Fibroblast of the aortic adventitia (primary cell): ENCODE results near the gene MMP24OS. TPM values are rescaled to one million over a fixed set of nuclear protein-coding genes. Genes with fewer than 3 reads are reported as not detected.

Experiments used
- DNase-seq: peaks from one replicate; pipeline ENCODE4 v3.0.0-alpha.2; 2010; ENCODE audit warnings: low read depth
- H3K4me3 ChIP-seq: 2 replicates; pipeline ENCODE4 v1.5.1; 2011; ENCODE audit warnings: low read depth, mild to moderate bottlenecking, control low read depth, low read length, moderate library complexity
- total RNA-seq: library from RNA; depleted of rRNA; stranded (reverse); fragments of >200 nt; gene quantifications from 2 replicates; pipeline ENCODE4 v1.2.3, GENCODE V29; 2012; ENCODE audit warnings: low replicate concordance
- TF ChIP-seq, protein P1 (sequence below): IDR thresholded peaks from 2 replicates; pipeline ENCODE4 v1.5.1; 2011; ENCODE audit warnings: mild to moderate bottlenecking, low read length, control low read depth, inconsistent platforms; ENCODE audit not compliant: insufficient read depth

MMP24OS gene
- total RNA-seq, 1 donor: 28.7 TPM

DNA sequence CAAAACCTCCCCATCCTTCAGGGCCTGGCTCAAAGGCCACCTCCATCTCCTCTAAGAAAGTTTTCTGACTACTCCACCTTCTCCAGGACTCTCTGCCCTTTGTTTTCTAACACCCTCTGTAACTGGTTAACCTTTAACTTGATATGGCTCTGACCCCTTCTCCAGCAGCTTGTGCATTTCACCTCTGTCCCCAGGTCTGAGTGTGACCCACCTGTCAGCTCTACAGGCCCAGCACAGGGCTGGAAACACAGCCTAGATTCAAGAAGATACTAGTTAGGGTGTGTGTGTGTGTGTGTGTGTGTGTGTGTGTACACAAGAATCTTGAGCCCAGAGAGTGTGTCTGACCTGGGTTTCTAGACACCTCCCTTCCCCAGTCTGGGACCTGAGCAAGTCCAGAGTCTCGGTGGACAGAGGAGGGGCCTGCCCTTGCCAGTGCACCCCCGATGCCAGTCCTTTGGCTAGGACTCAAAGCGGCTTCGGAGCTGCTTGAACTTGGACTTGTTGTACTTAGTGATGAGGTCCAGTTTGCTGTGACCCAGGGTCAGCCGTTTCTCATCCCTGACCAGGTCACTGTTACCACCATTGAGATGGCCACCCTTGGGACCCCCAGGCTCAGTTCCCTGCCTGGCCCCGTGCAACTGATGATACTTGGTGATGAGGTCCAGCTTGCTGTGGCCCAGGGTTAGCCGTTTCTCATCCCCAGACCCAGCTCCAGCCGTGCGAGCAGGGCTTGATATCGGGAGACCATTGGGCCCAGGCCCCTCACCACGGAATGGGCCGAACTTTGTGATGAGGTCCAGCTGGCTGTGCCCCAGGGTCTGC is 8.4 kb upstream of the MMP24OS start:
- DNase-seq: no peak
- no peak overlapping the region for H3K4me3 ChIP-seq

DNA sequence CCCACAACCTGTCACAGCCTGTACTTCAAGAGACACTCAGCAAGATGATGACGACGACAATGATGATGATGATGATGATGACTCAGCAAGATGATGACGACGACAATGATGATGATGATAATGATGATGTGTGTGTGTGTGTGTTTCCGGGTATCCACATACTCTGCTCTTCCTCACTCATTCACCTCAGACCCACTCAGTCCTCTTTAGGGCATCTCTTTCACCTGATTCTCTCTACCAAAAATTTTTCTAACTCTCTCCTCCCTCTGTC is 7.8 kb upstream of the MMP24OS start:
- TF ChIP-seq, protein P1, sequence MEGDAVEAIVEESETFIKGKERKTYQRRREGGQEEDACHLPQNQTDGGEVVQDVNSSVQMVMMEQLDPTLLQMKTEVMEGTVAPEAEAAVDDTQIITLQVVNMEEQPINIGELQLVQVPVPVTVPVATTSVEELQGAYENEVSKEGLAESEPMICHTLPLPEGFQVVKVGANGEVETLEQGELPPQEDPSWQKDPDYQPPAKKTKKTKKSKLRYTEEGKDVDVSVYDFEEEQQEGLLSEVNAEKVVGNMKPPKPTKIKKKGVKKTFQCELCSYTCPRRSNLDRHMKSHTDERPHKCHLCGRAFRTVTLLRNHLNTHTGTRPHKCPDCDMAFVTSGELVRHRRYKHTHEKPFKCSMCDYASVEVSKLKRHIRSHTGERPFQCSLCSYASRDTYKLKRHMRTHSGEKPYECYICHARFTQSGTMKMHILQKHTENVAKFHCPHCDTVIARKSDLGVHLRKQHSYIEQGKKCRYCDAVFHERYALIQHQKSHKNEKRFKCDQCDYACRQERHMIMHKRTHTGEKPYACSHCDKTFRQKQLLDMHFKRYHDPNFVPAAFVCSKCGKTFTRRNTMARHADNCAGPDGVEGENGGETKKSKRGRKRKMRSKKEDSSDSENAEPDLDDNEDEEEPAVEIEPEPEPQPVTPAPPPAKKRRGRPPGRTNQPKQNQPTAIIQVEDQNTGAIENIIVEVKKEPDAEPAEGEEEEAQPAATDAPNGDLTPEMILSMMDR: no peak
- H3K4me3 ChIP-seq: no peak overlapping the region
- no peak for DNase-seq

More for the DNA sequence above, 8.4 kb upstream of the MMP24OS start:
- TF ChIP-seq, protein P1: no peak

DNA sequence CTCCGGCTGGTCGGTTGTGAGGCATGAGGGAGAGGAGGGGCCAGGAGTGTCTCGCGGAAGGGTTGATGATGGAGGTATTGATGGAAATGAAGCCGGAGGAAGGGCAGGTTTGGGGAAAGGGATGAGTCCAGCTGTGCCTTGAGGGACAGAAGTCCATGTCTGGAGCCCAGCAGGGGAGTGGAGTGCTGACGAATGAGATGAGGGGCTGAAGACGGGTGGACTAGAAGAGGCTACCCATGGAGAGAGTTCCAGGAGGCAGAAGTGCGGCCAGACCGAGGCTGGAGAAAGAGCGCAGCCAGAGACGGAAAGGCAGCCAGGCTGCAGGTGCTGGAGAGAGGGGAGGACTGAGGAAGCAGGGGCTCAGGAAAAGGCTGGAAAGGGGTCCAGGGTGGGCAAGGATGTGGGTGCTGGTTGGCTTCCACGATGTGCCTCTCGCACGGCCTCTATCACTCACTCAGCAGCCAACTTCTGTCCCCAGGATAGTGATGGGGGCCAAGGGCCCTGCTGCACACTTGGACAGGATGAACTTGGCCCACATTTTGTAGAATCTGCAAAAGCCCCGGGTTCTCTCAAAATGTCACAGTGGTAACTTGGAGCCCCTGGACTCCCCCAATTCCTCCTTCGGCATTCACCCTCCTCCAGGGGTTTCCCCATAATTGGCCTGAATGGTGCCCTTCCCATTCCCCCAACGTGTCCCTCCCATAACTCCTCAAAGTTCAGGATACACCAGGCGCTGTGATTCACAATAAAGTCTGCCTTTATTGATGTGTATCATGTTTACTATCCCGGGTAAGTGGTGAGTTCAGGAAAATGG is 7.3 kb upstream of the MMP24OS start:
- DNase-seq: no peak
- H3K4me3 ChIP-seq: peak overlapping the region; percentile 87
- TF ChIP-seq, protein P1: no peak

DNA sequence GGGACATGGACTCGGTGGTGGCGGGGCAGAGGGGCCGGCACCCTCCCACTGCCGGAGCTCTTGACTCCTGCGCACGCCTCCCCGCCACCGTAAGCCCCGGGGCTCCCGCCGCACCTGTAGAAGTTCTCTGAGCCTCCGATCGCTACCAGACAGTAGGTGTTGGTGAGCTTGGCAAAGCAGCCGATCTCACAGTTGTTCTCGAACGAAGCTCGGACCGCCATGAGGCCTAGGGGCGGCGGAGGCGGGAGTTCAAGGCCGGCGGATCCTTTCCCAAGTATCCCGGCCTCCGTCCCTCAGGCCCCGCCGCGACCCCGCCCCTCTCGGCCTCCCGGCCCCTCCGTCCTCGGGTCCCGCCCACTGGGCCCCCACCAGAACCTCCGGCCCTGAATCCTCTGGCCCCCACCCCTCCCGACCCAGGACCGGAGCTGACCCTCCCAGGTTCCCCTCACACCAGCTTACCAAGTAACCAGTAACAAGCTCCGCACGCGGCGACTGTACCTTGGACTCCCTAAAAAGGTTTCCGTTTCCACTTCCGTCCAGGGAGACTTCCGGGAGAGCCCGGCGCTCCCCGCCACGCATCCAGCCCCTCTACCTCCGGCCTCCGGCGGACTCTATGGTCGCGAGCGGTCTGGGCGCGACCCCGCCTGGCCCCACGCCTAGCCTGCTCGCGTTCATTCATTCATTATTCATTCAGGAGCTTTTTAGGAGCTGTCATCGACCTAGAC is 6.5 kb upstream of the MMP24OS start, which contains the start of gene EIF6:
TSS of gene EIF6 (minus strand) at position 506 of the 725 bp plus-strand sequence. CDS start at position 221, 285 bp downstream.
- TF ChIP-seq, protein P1: no peak
- peak within 1 kb of the TSS; percentile 87 for H3K4me3 ChIP-seq
- peak; percentile 83 for DNase-seq

DNA sequence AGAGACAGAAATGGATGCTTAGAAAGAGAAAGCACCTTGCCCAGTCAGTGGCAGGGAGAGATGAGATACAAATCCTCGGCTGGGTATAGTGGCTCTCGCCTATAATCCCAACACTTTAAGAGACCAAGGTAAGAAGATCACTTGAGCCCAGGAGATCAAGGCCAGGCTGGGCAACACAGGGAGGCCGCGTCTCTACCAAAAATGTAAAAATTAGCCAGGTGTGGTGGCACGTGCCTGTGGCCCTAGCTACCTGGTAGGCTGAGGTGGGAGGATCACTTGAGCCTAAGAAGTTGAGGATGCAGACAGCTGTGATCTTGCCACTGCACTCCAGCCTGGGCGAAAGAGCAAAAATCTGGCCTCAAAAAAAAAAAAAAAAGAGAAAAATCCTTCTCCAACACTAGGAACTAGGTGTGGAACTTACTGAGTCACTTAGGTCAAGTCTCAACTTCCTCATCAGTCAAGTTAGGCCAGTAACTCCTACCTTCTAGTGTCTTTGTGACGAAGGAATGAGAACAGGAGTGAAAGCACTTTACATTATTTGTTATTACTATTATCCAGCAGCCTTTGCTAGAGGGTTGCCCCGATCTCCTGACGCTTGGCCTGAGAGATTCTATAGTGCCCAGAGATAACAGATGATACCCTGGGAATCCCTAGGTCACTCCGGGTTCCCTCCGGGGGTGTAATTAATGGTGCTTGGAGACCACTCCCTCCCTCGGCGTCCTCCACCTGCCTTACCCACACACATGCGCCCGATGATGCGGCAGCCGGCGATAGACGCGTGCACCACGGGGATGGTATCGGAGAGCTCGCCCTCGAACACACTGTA is 5.7 kb upstream of the MMP24OS start:
- no peak for DNase-seq
- TF ChIP-seq, protein P1: no peak

DNA sequence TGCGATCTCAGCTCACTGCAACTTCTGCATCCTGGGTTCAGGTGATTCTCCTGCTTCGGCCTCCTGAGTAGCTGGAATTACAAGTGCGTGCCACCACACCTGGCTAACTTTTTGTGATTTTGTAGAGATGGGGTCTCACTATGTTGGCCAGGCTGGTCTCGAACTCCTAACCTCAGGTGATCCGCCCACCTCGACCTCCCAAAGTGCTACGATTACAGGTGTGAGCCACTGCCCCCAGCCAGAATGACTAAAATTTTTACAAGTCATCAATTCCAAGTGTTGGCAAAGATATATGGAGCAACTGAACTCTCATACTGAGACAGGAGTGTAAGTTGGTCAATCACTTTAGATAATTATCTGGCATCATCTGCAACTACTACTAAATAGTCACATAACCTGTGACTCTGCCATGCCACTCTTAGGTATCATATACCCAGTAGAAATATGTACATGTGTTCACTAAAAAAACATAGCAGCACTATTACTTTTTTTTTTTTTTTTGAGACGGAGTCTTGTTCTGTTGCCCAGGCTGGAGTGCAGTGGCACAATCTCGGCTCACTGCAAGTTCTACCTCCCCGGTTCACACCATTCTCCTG is 3.7 kb upstream of the MMP24OS start:
- no peak for DNase-seq
- TF ChIP-seq, protein P1: no peak
- no peak overlapping the region for H3K4me3 ChIP-seq

More for the DNA sequence above, 5.7 kb upstream of the MMP24OS start:
- H3K4me3 ChIP-seq: peak overlapping the region; percentile 87
